GM19035 (cell line): Measurements from ENCODE around the gene FNDC11.
"Not testable (repeated sequence)": the region's sequence is repeated elsewhere in the genome, so short reads cannot be mapped to it uniquely, and the experiment has no call there.

Experiments used
- ATAC-seq: cut with Tn5 transposase; IDR thresholded peaks from one replicate; pipeline ENCODE4 v1.9.1; 2021; ENCODE audit not compliant: unreplicated experiment

The FNDC11 gene

GRCh38 chr20:63597651-63598478, 43.9 kb downstream of the FNDC11 start:
- ATAC-seq = no peak

GRCh38 chr20:63598479-63599395, 44.8 kb downstream of the FNDC11 start:
- ATAC-seq = no peak

- no peak for ATAC-seq
These were observed 45.6 kb downstream of the FNDC11 start for GRCh38 chr20:63599396-63600050.

GRCh38 chr20:63601679-63602078, 47.7 kb downstream of the FNDC11 start:
- ATAC-seq = not testable (repeated sequence)

GRCh38 chr20:63602321-63602720, 48.4 kb downstream of the FNDC11 start:
- ATAC-seq = no peak
